Panc1 (cell line): ENCODE results near the gene CCN5.

Experiments
- POLR2AphosphoS5 ChIP-seq: IDR thresholded peaks from 2 replicates; pipeline ENCODE4 v1.6.1; 2012; ENCODE audit warnings: mild to moderate bottlenecking, low read depth, low read length, moderate library complexity
- SIN3A ChIP-seq: IDR thresholded peaks from 2 replicates; pipeline ENCODE4 v1.6.1; 2012; ENCODE audit warnings: low read depth, mild to moderate bottlenecking, low read length, moderate library complexity, borderline replicate concordance; ENCODE audit not compliant: insufficient read depth
- TCF7L2 ChIP-seq: IDR thresholded peaks from 2 replicates; pipeline ENCODE4 v1.6.1; 2011; ENCODE audit warnings: mild to moderate bottlenecking, low read depth, low read length, inconsistent platforms
- TF ChIP-seq, protein P1 (sequence below): fragments of 450-650 bp; IDR thresholded peaks from 2 replicates; pipeline ENCODE4 v1.5.1; 2017; ENCODE audit warnings: mild to moderate bottlenecking

DNA sequence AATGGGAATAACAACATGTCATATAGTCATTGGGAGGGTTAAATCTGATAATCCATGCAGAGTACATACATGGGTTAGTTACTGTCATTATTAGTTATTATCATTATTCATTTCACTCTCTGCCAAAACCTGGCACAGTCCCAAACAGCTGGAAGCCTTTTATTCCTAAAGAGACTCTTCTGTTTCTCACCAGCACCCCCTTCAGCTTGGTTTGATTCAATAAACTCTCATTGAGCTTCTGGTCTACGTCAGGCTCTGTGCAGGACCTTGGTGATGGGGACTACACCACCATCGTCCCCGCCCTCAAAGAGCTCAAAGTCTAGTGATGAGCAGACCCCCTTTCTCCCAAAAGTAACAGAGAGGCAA is 32.8 kb downstream of the CCN5 start:
- TF ChIP-seq, protein P1, sequence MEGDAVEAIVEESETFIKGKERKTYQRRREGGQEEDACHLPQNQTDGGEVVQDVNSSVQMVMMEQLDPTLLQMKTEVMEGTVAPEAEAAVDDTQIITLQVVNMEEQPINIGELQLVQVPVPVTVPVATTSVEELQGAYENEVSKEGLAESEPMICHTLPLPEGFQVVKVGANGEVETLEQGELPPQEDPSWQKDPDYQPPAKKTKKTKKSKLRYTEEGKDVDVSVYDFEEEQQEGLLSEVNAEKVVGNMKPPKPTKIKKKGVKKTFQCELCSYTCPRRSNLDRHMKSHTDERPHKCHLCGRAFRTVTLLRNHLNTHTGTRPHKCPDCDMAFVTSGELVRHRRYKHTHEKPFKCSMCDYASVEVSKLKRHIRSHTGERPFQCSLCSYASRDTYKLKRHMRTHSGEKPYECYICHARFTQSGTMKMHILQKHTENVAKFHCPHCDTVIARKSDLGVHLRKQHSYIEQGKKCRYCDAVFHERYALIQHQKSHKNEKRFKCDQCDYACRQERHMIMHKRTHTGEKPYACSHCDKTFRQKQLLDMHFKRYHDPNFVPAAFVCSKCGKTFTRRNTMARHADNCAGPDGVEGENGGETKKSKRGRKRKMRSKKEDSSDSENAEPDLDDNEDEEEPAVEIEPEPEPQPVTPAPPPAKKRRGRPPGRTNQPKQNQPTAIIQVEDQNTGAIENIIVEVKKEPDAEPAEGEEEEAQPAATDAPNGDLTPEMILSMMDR, result no peak
- TF ChIP-seq SIN3A (no peak), POLR2AphosphoS5 (no peak), TCF7L2 (no peak)
